ENCODE measurements around the gene HCRTR1. TPM values are rescaled to one million over a fixed set of nuclear protein-coding genes. Genes with fewer than 3 reads are reported as not detected.
A peak's percentile ranks its signal among the peaks of the same experiment; 100 is the strongest.
"Not testable (repeated sequence)": the region's sequence is repeated elsewhere in the genome, so short reads cannot be mapped to it uniquely, and the experiment has no call there.

The HCRTR1 gene
- total RNA-seq, 1 donor from 2014 or later, result not detected

DNA sequence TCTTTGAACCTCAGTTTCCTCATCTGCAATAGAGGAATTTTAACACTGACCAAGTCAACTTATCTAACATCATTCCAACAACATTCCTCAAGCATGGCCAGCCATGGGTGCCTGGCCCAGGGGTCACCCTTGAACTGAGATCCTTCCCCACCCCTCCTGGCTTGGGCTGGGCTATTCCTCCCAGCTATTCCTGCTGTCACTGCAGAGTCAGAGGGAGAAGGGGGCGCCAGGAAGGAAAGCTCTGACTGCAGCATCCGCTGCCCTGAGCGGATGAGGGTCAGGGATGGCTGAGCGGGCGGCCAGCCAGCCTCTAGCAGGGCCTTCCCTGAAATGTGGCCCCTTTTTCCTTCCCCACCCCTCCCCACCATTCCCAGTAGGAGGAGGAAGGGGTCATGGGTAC, 38.1 kb upstream of the HCRTR1 start:
- intact Hi-C loops (cut with DNase I), result loop anchor here (5.0 to 10.0 kb wide), 2 partner anchors 123 to 355 kb away; partner anchors contain the start of genes COL16A1 and PTP4A2
- DNase-seq (ENCODE audit: low spot score), result no peak

- intact Hi-C loops (cut with DNase I), result no loop called here
- DNase-seq (ENCODE audit: low spot score), result no peak
Measured at GRCh38 chr1:31580513-31580870, 37.0 kb upstream of the HCRTR1 start.

DNA sequence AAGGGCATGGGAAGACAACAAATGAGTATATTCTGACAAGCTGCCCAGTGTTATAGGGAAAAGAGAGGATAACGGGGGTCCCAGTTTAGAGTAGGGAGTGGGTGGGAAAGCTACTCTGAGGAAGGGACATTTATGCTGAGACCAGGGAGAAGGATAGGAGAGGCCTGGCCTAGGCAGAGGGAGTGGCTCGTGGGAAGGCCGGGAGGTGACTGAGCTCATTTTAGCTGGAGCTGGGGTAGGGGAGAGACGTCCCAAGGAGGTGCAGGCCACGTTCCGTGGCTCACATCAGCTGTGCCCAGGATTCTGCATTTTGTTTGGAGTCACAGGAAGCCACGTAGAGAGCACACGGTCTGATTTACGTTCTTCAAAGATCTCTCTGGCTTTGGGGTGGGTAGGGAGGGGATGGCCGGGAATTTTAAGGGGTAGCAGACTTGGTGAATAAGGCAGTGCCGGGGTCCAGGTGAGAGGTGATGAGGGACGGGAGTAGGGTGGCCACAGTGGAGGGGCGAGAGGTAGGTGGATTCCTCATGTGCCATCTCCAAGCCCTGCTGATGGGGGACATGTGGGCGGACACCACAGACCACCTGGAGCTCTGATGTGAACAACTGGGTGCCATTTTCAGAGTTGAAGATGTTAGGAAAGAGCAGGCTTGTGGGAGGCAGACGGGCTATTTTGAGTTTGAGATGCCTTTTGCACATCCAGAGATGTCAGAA, 36.4 kb upstream of the HCRTR1 start:
- intact Hi-C loops (cut with DNase I), result no loop called here
- peak; percentile 73 for DNase-seq (ENCODE audit: low spot score)

DNA sequence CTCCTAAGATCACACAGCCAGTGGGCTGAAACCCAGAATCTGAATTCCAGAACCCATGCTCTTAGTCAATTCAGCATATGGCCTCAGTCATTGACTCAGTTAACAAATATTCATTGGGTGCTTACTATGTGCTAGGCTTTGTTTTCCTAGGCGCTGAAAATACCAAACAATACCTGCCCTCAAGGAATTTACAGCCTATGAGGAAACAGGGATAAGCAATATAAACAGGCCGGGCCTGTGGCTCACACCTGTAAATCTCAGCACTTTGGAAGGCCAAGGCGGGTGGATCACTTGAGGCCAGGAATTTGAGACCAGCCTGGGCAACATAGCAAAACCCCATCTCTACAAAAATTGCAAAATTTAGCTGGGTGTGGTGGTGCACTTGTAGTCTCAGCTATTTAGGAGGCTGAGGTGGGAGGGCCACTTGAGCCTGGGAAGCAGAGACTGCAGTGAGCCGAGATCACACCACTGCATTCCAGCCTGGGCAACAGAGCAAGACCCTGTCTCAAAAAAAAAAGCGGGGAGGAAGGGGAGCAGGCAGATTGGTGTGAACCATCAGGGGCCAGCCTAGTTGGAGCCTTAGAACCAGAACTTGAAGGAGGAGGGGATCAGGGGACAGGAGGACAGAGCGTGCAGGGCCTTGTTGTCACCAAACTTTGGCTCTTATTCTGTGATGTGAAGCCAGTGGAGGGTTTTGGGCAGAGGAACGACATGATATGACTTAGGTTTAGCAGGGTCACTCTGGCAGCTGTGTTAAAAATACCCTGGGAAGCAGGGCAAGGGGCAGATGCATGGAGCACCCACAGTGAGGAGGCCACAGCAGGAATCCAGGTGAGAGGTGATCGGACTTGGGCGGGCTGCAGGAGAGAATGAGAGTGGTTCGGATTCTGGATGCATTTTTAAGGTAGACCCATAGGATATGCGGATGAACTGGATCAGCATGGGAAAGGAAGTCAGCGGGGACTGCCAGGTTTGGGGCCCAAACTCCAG, 35.4 kb upstream of the HCRTR1 start:
- DNase-seq (ENCODE audit: low spot score), result peak; percentile 63
- intact Hi-C loops (cut with DNase I), result no loop called here

- peak; percentile 67 for DNase-seq (ENCODE audit: low spot score)
- intact Hi-C loops (cut with DNase I), result no loop called here
Measured at GRCh38 chr1:31583082-31583994, 34.2 kb upstream of the HCRTR1 start.

GRCh38 chr1:31583995-31584868, 33.3 kb upstream of the HCRTR1 start:
- DNase-seq (ENCODE audit: low spot score), result peak; percentile 90
- intact Hi-C loops (cut with DNase I), result no loop called here

DNA sequence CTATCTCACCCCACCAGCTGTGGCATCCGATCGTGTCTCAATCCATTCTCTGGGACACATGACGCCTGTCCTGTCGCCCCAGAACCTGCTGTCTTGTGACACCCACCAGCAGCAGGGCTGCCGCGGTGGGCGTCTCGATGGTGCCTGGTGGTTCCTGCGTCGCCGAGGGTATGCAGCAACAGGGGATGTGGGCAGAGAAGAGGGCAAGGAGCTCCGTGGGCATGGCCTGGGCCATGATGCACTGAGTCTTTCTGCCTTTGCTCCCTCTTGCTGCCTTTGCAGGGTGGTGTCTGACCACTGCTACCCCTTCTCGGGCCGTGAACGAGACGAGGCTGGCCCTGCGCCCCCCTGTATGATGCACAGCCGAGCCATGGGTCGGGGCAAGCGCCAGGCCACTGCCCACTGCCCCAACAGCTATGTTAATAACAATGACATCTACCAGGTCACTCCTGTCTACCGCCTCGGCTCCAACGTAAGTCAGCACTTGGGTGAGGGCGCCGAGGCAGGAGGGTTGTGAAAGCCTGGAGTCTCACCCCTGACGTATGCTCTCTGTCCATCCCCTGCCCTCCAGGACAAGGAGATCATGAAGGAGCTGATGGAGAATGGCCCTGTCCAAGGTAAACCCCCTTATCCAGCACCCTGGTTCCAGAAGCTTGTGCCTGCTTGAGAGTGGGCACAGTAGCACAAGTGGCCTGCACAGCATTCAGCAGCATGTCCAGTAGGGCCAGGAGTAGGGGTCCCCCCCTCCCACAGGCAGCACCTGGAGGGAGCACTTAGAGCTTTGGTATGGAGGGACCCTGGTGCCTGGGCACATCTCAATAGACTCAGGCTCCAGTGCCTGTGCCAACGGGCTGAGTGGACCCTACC, 32.4 kb upstream of the HCRTR1 start:
- intact Hi-C loops (cut with DNase I), result no loop called here

GRCh38 chr1:31585736-31586365, 31.6 kb upstream of the HCRTR1 start:
- DNase-seq (ENCODE audit: low spot score), result peak; percentile 66
- intact Hi-C loops (cut with DNase I), result no loop called here

More for the DNA sequence above, 32.4 kb upstream of the HCRTR1 start:
- DNase-seq (ENCODE audit: low spot score), result peak; percentile 63

- intact Hi-C loops (cut with DNase I), result no loop called here
- peak; percentile 75 for DNase-seq (ENCODE audit: low spot score)
Measured at GRCh38 chr1:31586376-31587327, 30.8 kb upstream of the HCRTR1 start.

- intact Hi-C loops (cut with DNase I); DNase-seq (ENCODE audit: low spot score): not testable (repeated sequence)
Measured at GRCh38 chr1:31587328-31587699, 30.2 kb upstream of the HCRTR1 start.

DNA sequence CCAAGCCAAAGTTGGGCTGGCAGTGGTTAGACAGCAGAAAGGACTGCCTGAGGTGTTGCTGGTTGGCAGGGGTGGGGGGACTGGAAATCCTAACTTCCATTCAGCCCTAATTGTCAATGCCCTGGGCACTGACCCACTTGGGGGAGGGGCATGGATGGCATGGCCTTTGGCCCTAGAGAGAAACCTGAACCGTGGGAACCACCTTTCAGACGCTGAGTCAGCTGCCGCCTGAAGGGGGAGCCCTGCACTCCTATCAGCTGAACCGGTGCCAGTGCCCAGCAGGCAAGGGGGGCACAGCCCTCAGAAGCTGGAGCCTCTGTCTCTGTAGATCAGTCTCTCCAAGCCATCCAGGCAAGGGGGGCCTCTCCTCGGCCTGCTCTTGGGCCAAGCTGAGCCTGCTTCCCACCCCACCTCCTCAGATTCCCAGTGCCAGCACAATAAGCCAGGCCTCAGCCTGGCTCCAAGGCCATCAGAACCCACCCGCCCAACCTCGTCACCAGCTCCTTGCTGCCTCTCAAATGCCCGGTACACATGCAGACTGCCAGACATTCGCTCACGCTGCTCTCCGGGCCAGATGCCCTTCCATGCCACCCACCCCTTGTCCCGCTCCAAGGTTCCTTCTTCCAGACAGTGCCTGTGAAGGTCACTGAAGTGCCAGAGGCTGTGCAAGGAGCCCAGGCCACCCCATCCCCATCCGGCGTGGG, 29.6 kb upstream of the HCRTR1 start:
- intact Hi-C loops (cut with DNase I), result no loop called here
- no peak for DNase-seq (ENCODE audit: low spot score)

- DNase-seq (ENCODE audit: low spot score), result no peak
- intact Hi-C loops (cut with DNase I), result no loop called here
Measured at GRCh38 chr1:31588751-31589515, 28.6 kb upstream of the HCRTR1 start.

GRCh38 chr1:31591425-31592093, 25.9 kb upstream of the HCRTR1 start:
- intact Hi-C loops (cut with DNase I), result no loop called here
- no peak for DNase-seq (ENCODE audit: low spot score)

DNA sequence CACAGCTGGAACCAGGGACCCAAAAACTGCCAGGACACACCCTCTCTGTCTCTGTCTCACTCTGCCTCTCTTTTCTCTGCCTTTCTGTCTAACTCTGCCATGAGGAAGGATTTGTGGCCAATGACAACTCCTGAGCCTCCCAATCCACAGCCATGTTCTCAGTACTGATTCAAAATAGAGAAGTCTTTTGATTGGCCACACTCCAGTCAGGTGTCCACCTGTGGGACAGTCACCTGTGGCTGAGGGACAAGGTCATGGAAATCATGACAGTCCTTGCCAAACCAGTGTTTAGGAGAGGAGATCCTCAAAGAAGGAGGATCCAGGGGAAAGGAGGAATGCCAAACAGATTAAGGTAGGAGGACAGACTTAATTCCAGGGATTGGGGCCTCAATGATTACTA, 25.4 kb upstream of the HCRTR1 start:
- DNase-seq (ENCODE audit: low spot score), result no peak
- intact Hi-C loops (cut with DNase I), result no loop called here
